A549 (cell line): Measurements from ENCODE around the gene LASP1NB.
A peak's percentile ranks its signal among the peaks of the same experiment; 100 is the strongest.

Experiments
- ATAC-seq, 2 experiments: fragments of 200-7000 bp in 1 of 2; fragments of >200 bp in 1 of 2; cut with Nextera tagmentation in 1 of 2; cut with Tn5 transposase in 1 of 2; 3 replicates each; pipeline versions ENCODE4 v1.8.0 to v1.9.1; 2018 to 2020; ENCODE audit warnings: mild to moderate bottlenecking in 1 of 2, moderate library complexity in 1 of 2
- CTCF ChIA-PET: fragments of 300-600 bp; sonication (Branson Sonifier 250); formaldehyde crosslinking; extraction: SDS; loops from one replicate; lab custom pipeline; 2021; ENCODE audit warnings: antibody characterized with exemption, inconsistent platforms; lab: Yijun Ruan, JAX
- POLR2A ChIA-PET: fragments of 350-600 bp; formaldehyde crosslinking; extraction: SDS; loops from one replicate; lab custom pipeline; 2021; ENCODE audit warnings: antibody characterized with exemption, inconsistent platforms; lab: Yijun Ruan, JAX
- DNase-seq, 2 experiments: peaks; one replicate each; pipeline versions ENCODE4 v3.0.0 to v3.0.0-alpha.2; 2011 to 2016; ENCODE audit warnings: low read depth in 1 of 2, low spot score in 1 of 2
- FAIRE-seq: peaks from 2 replicates; lab custom pipeline; 2011; peaks lifted over from hg19 to GRCh38; lab: Jason Lieb, UNC
- H3K27ac ChIP-seq, 2 experiments: fragments of >200 bp; sonication (Bioruptor Twin); formaldehyde crosslinking; 3 replicates each; pipeline ENCODE4 v1.5.1; 2016 to 2017
- H3K4me1 ChIP-seq: fragments of >200 bp; sonication (Bioruptor Twin); formaldehyde crosslinking; 3 replicates; pipeline ENCODE4 v1.6.1; 2016
- H3K4me2 ChIP-seq: fragments of >200 bp; sonication (Bioruptor Twin); formaldehyde crosslinking; 3 replicates; pipeline ENCODE4 v1.6.1; 2016
- H3K4me3 ChIP-seq: fragments of >200 bp; sonication (Bioruptor Twin); formaldehyde crosslinking; 3 replicates; pipeline ENCODE4 v1.5.1; 2016
- H3K9me3 ChIP-seq: fragments of >200 bp; sonication (Bioruptor Twin); formaldehyde crosslinking; 3 replicates; pipeline ENCODE4 v1.6.1; 2016
- BHLHE40 ChIP-seq: IDR thresholded peaks from 2 replicates; pipeline ENCODE4 v1.6.1; 2012; ENCODE audit warnings: low read depth, low read length, inconsistent platforms
- CBX2 ChIP-seq: fragments of 200-600 bp; sonication (generic); IDR thresholded peaks from 2 replicates; pipeline ENCODE4 v1.6.1; 2016; ENCODE audit warnings: low read depth, mild to moderate bottlenecking, borderline replicate concordance
- CEBPB ChIP-seq, 2 experiments: fragments of >200 bp in 1 of 2; sonication (Bioruptor Twin) in 1 of 2; formaldehyde crosslinking in 1 of 2; IDR thresholded peaks; 2 replicates each; pipeline ENCODE4 v1.6.1; 2012 to 2016
- CHD4 ChIP-seq: fragments of 200-600 bp; sonication (generic); IDR thresholded peaks from 2 replicates; pipeline ENCODE4 v1.6.1; 2016; ENCODE audit warnings: antibody characterized with exemption, mild to moderate bottlenecking, borderline replicate concordance
- ESRRA ChIP-seq: fragments of 150-350 bp; IDR thresholded peaks from 2 replicates; pipeline ENCODE4 v1.6.1; 2014; ENCODE audit warnings: mild to moderate bottlenecking, low read length, borderline replicate concordance
- FOSL2 ChIP-seq, 2 experiments: fragments of 450-650 bp in 1 of 2; fragments of >200 bp in 1 of 2; sonication (Bioruptor Twin) in 1 of 2; formaldehyde crosslinking; IDR thresholded peaks; 2 replicates each; pipeline versions ENCODE4 v1.5.0 to v1.6.1; 2016 to 2020; ENCODE audit warnings: mild to moderate bottlenecking in 1 of 2, moderate library complexity in 1 of 2
- FOXS1 ChIP-seq: fragments of 250-450 bp; sonication (Bioruptor Pico); IDR thresholded peaks from 2 replicates; pipeline ENCODE4 v1.5.0; 2020; ENCODE audit warnings: mild to moderate bottlenecking, moderate library complexity
- HOXA7 ChIP-seq: fragments of 250-450 bp; sonication (Bioruptor Pico); IDR thresholded peaks from 2 replicates; pipeline ENCODE4 v1.5.0; 2020; ENCODE audit warnings: mild to moderate bottlenecking, moderate library complexity
- KDM1A ChIP-seq: fragments of 200-600 bp; sonication (generic); IDR thresholded peaks from 2 replicates; pipeline ENCODE4 v1.6.1; 2016; ENCODE audit warnings: low read depth, mild to moderate bottlenecking
- KDM5A ChIP-seq: fragments of 200-600 bp; sonication (generic); IDR thresholded peaks from 2 replicates; pipeline ENCODE4 v1.6.1; 2016; ENCODE audit warnings: antibody characterized with exemption, mild to moderate bottlenecking
- MAFK ChIP-seq: fragments of 450-650 bp; IDR thresholded peaks from 2 replicates; pipeline ENCODE4 v1.6.1; 2014; ENCODE audit not compliant: partially characterized antibody
- MAZ ChIP-seq: fragments of 150-350 bp; IDR thresholded peaks from 2 replicates; pipeline ENCODE4 v1.6.1; 2014; ENCODE audit warnings: antibody characterized with exemption, low read depth, low read length, borderline replicate concordance
- PHF8 ChIP-seq: fragments of 200-600 bp; sonication (generic); IDR thresholded peaks from 2 replicates; pipeline ENCODE4 v1.6.1; 2016; ENCODE audit warnings: low read depth, mild to moderate bottlenecking, antibody characterized with exemption, moderate library complexity, borderline replicate concordance
- POLR2AphosphoS2 ChIP-seq: conservative IDR thresholded peaks from 2 replicates; pipeline ENCODE4 v1.6.1; 2012; ENCODE audit warnings: low read length, improper control_type of control experiment, inconsistent platforms
- RNF2 ChIP-seq: fragments of 200-600 bp; sonication (generic); IDR thresholded peaks from 2 replicates; pipeline ENCODE4 v1.6.1; 2016; ENCODE audit warnings: low read depth, mild to moderate bottlenecking, antibody characterized with exemption, moderate library complexity, borderline replicate concordance
- SMC3 ChIP-seq: fragments of >200 bp; sonication (Bioruptor Twin); formaldehyde crosslinking; IDR thresholded peaks from 3 replicates; pipeline ENCODE4 v1.6.1; 2018; ENCODE audit warnings: inconsistent platforms
- ZFP36 ChIP-seq: fragments of 450-650 bp; IDR thresholded peaks from 2 replicates; pipeline ENCODE4 v1.6.1; 2014; ENCODE audit warnings: borderline replicate concordance; ENCODE audit not compliant: partially characterized antibody
- WGBS: methylation state at CpG from one replicate; pipeline ENCODE4 v1.1.6; 2017; ENCODE audit errors: missing lambda C conversion rate; 5-methylcytosine and 5-hydroxymethylcytosine counted together
- TF ChIP-seq, protein P1 (sequence below): fragments of 450-650 bp; IDR thresholded peaks from 2 replicates; pipeline ENCODE4 v1.6.1; 2014; ENCODE audit warnings: antibody characterized with exemption
- TF ChIP-seq, protein P2 (sequence below): IDR thresholded peaks from 2 replicates; pipeline ENCODE4 v1.6.1; 2012
- TF ChIP-seq, protein P3 (sequence below): fragments of 250-450 bp; sonication (Bioruptor Pico); IDR thresholded peaks from 2 replicates; pipeline ENCODE4 v1.5.0; 2021; ENCODE audit warnings: mild to moderate bottlenecking, moderate library complexity, borderline replicate concordance
- TF ChIP-seq, protein P4 (sequence below): IDR thresholded peaks from 2 replicates; pipeline ENCODE4 v1.6.1; 2012; ENCODE audit warnings: low read depth, borderline replicate concordance
- TF ChIP-seq, protein P5 (sequence below): fragments of >200 bp; sonication (Bioruptor Twin); formaldehyde crosslinking; IDR thresholded peaks from 3 replicates; pipeline ENCODE4 v1.5.1; 2016
- TF ChIP-seq, protein P6 (sequence below): fragments of 150-350 bp; IDR thresholded peaks from 2 replicates; pipeline ENCODE4 v1.6.1; 2014; ENCODE audit warnings: low read depth, mild to moderate bottlenecking, low read length

Gene LASP1NB

DNA sequence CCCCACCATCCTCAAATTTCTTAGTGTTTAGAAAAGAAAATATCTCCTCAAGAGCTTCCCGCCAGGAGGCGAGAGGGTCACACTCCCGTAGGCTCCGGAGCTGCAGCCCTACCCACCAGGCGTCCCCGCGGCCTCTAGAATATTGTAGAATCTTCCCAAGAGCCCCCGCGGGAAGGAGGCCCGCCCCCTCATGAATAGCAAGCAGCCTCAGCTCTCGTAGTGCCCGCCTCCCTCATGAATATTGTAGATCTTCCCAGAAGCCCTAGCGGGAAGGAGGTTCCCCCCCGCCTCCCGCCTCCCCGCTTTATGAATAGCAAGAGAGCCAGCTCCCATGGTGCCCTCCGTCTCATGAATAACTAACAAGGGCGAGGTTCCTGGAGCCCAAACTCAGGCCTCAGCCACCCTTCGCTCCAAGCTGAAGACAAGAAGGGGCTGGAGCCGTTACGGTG lies 41.9 kb downstream of the LASP1NB start, which contains the start of gene FBXO47 (continued):
- TF ChIP-seq MAZ (no peak), SMC3 (0 out of 3 replicates have a peak, but pooled peaks have one; percentile 25), CBX2 (no peak), FOXS1 (no peak), BHLHE40 (no peak), ZFP36 (no peak), PHF8 (no peak), CHD4 (no peak), CEBPB (IDR thresholded peaks at IDR 0.05) (no peak), FOSL2 (IDR thresholded peaks at IDR 0.05) (no peak), FOSL2 (CRISPR knock-in tag; IDR thresholded peaks at IDR 0.05) (no peak)
- TF ChIP-seq, protein P1, sequence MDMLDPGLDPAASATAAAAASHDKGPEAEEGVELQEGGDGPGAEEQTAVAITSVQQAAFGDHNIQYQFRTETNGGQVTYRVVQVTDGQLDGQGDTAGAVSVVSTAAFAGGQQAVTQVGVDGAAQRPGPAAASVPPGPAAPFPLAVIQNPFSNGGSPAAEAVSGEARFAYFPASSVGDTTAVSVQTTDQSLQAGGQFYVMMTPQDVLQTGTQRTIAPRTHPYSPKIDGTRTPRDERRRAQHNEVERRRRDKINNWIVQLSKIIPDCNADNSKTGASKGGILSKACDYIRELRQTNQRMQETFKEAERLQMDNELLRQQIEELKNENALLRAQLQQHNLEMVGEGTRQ: no peak
- TF ChIP-seq, protein P2, sequence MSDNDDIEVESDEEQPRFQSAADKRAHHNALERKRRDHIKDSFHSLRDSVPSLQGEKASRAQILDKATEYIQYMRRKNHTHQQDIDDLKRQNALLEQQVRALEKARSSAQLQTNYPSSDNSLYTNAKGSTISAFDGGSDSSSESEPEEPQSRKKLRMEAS: peak; percentile 95
- TF ChIP-seq, protein P3, sequence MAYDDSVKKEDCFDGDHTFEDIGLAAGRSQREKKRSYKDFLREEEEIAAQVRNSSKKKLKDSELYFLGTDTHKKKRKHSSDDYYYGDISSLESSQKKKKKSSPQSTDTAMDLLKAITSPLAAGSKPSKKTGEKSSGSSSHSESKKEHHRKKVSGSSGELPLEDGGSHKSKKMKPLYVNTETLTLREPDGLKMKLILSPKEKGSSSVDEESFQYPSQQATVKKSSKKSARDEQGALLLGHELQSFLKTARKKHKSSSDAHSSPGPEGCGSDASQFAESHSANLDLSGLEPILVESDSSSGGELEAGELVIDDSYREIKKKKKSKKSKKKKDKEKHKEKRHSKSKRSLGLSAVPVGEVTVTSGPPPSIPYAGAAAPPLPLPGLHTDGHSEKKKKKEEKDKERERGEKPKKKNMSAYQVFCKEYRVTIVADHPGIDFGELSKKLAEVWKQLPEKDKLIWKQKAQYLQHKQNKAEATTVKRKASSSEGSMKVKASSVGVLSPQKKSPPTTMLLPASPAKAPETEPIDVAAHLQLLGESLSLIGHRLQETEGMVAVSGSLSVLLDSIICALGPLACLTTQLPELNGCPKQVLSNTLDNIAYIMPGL (CRISPR knock-in tag): no peak
- TF ChIP-seq, all 56 proteins: peak for 8

DNA sequence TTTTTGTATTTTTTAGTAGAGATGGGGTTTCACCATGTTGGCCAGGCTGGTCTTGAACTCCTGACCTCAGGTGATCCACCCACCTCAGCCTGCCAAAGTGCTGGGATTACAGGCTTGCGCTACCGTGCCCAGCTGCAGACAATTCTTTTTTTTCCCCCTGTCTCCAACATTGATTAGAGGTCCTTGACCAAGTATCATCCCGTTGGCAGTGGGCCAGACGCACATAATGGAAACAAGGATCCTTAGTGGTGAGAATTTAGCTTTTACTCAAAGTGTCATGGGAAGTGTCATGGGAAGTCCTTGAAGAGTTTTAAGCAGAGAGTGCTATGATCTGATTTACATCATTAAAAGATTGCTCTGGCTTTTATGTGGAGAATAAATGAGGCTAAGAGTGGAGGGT lies 43.9 kb downstream of the LASP1NB start:
- ChIA-PET POLR2A (no interaction called here), CTCF (interaction anchor here (2.9 to 3.6 kb wide), 2 partner anchors 14 to 184 kb away, joined by 17 to 22 read pairs; no protein-coding TSS in a partner anchor)
- DNase-seq (no peak), ATAC-seq (no peak)
- Histone ChIP-seq H3K27ac (no peak overlapping the region), H3K4me3 (no peak overlapping the region), H3K4me2 (no peak overlapping the region)
- no peak for TF ChIP-seq POLR2AphosphoS2
- TF ChIP-seq, protein P4, sequence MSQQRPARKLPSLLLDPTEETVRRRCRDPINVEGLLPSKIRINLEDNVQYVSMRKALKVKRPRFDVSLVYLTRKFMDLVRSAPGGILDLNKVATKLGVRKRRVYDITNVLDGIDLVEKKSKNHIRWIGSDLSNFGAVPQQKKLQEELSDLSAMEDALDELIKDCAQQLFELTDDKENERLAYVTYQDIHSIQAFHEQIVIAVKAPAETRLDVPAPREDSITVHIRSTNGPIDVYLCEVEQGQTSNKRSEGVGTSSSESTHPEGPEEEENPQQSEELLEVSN: no peak
- no peak for TF ChIP-seq KDM5A
- TF ChIP-seq MAFK: no peak
- TF ChIP-seq CBX2: no peak
- TF ChIP-seq MAZ: no peak
- TF ChIP-seq, protein P5, sequence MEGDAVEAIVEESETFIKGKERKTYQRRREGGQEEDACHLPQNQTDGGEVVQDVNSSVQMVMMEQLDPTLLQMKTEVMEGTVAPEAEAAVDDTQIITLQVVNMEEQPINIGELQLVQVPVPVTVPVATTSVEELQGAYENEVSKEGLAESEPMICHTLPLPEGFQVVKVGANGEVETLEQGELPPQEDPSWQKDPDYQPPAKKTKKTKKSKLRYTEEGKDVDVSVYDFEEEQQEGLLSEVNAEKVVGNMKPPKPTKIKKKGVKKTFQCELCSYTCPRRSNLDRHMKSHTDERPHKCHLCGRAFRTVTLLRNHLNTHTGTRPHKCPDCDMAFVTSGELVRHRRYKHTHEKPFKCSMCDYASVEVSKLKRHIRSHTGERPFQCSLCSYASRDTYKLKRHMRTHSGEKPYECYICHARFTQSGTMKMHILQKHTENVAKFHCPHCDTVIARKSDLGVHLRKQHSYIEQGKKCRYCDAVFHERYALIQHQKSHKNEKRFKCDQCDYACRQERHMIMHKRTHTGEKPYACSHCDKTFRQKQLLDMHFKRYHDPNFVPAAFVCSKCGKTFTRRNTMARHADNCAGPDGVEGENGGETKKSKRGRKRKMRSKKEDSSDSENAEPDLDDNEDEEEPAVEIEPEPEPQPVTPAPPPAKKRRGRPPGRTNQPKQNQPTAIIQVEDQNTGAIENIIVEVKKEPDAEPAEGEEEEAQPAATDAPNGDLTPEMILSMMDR: no peak
- TF ChIP-seq RNF2: no peak
- no peak for TF ChIP-seq ESRRA
- TF ChIP-seq KDM1A: no peak
- no peak for TF ChIP-seq CEBPB (IDR thresholded peaks at IDR 0.05)
- TF ChIP-seq, protein P6, sequence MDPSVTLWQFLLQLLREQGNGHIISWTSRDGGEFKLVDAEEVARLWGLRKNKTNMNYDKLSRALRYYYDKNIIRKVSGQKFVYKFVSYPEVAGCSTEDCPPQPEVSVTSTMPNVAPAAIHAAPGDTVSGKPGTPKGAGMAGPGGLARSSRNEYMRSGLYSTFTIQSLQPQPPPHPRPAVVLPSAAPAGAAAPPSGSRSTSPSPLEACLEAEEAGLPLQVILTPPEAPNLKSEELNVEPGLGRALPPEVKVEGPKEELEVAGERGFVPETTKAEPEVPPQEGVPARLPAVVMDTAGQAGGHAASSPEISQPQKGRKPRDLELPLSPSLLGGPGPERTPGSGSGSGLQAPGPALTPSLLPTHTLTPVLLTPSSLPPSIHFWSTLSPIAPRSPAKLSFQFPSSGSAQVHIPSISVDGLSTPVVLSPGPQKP: no peak
- no peak for TF ChIP-seq HOXA7 (CRISPR knock-in tag)
- TF ChIP-seq PHF8: no peak
- TF ChIP-seq, all 56 proteins: peak for 0
- FAIRE-seq: no peak
- H3K9me3 ChIP-seq: no peaks in the 10 kb centered on the region
- 88% methylated on average over 4 of the region's 4 CpGs for WGBS
- H3K4me1 ChIP-seq: peaks cover 16% of the 10 kb centered on the region; the same call in 2 of the 3 replicates
